Large intestine (tissue), 3 donors: Measurements from ENCODE around the gene IRAK2. TPM values are rescaled to one million over a fixed set of nuclear protein-coding genes. Genes with fewer than 3 reads are reported as not detected.

Experiments
- DNase-seq, 2 donors: peaks; one replicate each; pipeline versions ENCODE4 v3.0.0 to v3.0.0-alpha.2; 2013
- H3K27ac ChIP-seq: one replicate; pipeline ENCODE4 v1.5.1; 2013; ENCODE audit warnings: low read length
- H3K27me3 ChIP-seq: 2 replicates; pipeline ENCODE4 v1.6.1; 2013; ENCODE audit warnings: low read length; ENCODE audit not compliant: control insufficient read depth, insufficient read depth
- H3K36me3 ChIP-seq: 2 replicates; pipeline ENCODE4 v1.6.1; 2013; ENCODE audit warnings: low read length; ENCODE audit not compliant: control insufficient read depth, insufficient read depth
- H3K4me1 ChIP-seq: one replicate; pipeline ENCODE4 v1.6.1; 2013; ENCODE audit warnings: low read length; ENCODE audit not compliant: control insufficient read depth, insufficient read depth
- H3K4me3 ChIP-seq: one replicate; pipeline ENCODE4 v1.5.1; 2013; ENCODE audit warnings: low read length
- H3K9me3 ChIP-seq: one replicate; pipeline ENCODE4 v1.6.1; 2013; ENCODE audit warnings: mild to moderate bottlenecking, low read depth, low read length, moderate library complexity; ENCODE audit not compliant: control insufficient read depth
- WGBS: methylation state at CpG from one replicate; pipeline ENCODE4 v1.1.5; 2013; ENCODE audit warnings: low lambda C conversion rate; ENCODE audit not compliant: insufficient coverage; 5-methylcytosine and 5-hydroxymethylcytosine counted together
- polyA plus RNA-seq: library from polyadenylated mRNA; unstranded; fragments of 120-200 nt; gene quantifications from one replicate; pipeline ENCODE4 v1.2.1, GENCODE V29; 2013

Gene IRAK2
- polyA plus RNA-seq, 1 donor: 2.2 TPM

GRCh38 chr3:10187944-10188343, 23.2 kb downstream of the IRAK2 start:
- no CpG with 5 or more reads among the region's 2 CpGs for WGBS

GRCh38 chr3:10188804-10189556, 24.3 kb downstream of the IRAK2 start:
- DNase-seq: no peak
- Histone ChIP-seq H3K27ac (no peak overlapping the region), H3K4me3 (no peak overlapping the region), H3K9me3 (no peaks in the 10 kb centered on the region), H3K27me3 (no peaks in the 10 kb centered on the region), H3K36me3 (no peaks in the 10 kb centered on the region), H3K4me1 (peaks cover 11% of the 10 kb centered on the region)
- 80% methylated on average over 1 of the region's 11 CpGs for WGBS

More at GRCh38 chr3:10187944-10188343, 23.2 kb downstream of the IRAK2 start:
- Histone ChIP-seq H3K4me1 (peaks cover 11% of the 10 kb centered on the region), H3K9me3 (no peaks in the 10 kb centered on the region), H3K4me3 (no peak overlapping the region), H3K27ac (no peak overlapping the region), H3K36me3 (no peaks in the 10 kb centered on the region), H3K27me3 (no peaks in the 10 kb centered on the region)
- no peak for DNase-seq

- WGBS: no CpG with 5 or more reads among the region's 7 CpGs
- Histone ChIP-seq H3K4me3 (no peak overlapping the region), H3K9me3 (no peaks in the 10 kb centered on the region), H3K36me3 (no peaks in the 10 kb centered on the region), H3K4me1 (peaks cover 14% of the 10 kb centered on the region), H3K27me3 (no peaks in the 10 kb centered on the region), H3K27ac (no peak overlapping the region)
- DNase-seq: no peak
Observed at GRCh38 chr3:10189557-10190354, 25.0 kb downstream of the IRAK2 start.

GRCh38 chr3:10192953-10193691, 28.4 kb downstream of the IRAK2 start:
- Histone ChIP-seq H3K27me3 (no peaks in the 10 kb centered on the region), H3K36me3 (no peaks in the 10 kb centered on the region), H3K4me3 (no peak overlapping the region), H3K27ac (no peak overlapping the region), H3K4me1 (peaks cover 14% of the 10 kb centered on the region), H3K9me3 (no peaks in the 10 kb centered on the region)
- no CpG with 5 or more reads among the region's 12 CpGs for WGBS
- no peak for DNase-seq

- H3K4me1 ChIP-seq: peaks cover 16% of the 10 kb centered on the region
- no peaks in the 10 kb centered on the region for H3K36me3 ChIP-seq
- WGBS: no CpG with 5 or more reads among the region's 14 CpGs
- no peak overlapping the region for H3K27ac ChIP-seq
- H3K9me3 ChIP-seq: no peaks in the 10 kb centered on the region
- H3K27me3 ChIP-seq: no peaks in the 10 kb centered on the region
- no peak overlapping the region for H3K4me3 ChIP-seq
- DNase-seq: no peak
Observed at GRCh38 chr3:10193692-10194327, 29.1 kb downstream of the IRAK2 start.

GRCh38 chr3:10194328-10195071, 29.8 kb downstream of the IRAK2 start:
- no peak overlapping the region for H3K4me3 ChIP-seq
- peaks cover 20% of the 10 kb centered on the region for H3K4me1 ChIP-seq
- H3K9me3 ChIP-seq: no peaks in the 10 kb centered on the region
- no peak overlapping the region for H3K27ac ChIP-seq
- no peak for DNase-seq
- H3K27me3 ChIP-seq: no peaks in the 10 kb centered on the region
- no peaks in the 10 kb centered on the region for H3K36me3 ChIP-seq
- no CpG with 5 or more reads among the region's 11 CpGs for WGBS

- DNase-seq: no peak
- H3K9me3 ChIP-seq: no peaks in the 10 kb centered on the region
- no peak overlapping the region for H3K27ac ChIP-seq
- no CpG with 5 or more reads among the region's 12 CpGs for WGBS
- peaks cover 20% of the 10 kb centered on the region for H3K4me1 ChIP-seq
- no peaks in the 10 kb centered on the region for H3K27me3 ChIP-seq
- no peak overlapping the region for H3K4me3 ChIP-seq
- no peaks in the 10 kb centered on the region for H3K36me3 ChIP-seq
Observed at GRCh38 chr3:10195366-10196089, 30.8 kb downstream of the IRAK2 start.

- H3K27ac ChIP-seq: no peak overlapping the region
- H3K4me1 ChIP-seq: peaks cover 18% of the 10 kb centered on the region
- H3K36me3 ChIP-seq: no peaks in the 10 kb centered on the region
- no CpG with 5 or more reads among the region's 12 CpGs for WGBS
- no peak overlapping the region for H3K4me3 ChIP-seq
- no peak for DNase-seq
- H3K9me3 ChIP-seq: no peaks in the 10 kb centered on the region
- no peaks in the 10 kb centered on the region for H3K27me3 ChIP-seq
Observed at GRCh38 chr3:10196389-10197052, 31.8 kb downstream of the IRAK2 start.

- 80% methylated on average over 1 of the region's 4 CpGs for WGBS
- no peak overlapping the region for H3K4me3 ChIP-seq
- H3K27me3 ChIP-seq: no peaks in the 10 kb centered on the region
- H3K27ac ChIP-seq: no peak overlapping the region
- no peaks in the 10 kb centered on the region for H3K36me3 ChIP-seq
- DNase-seq: no peak
- no peaks in the 10 kb centered on the region for H3K9me3 ChIP-seq
- H3K4me1 ChIP-seq: peaks cover 14% of the 10 kb centered on the region
Observed at GRCh38 chr3:10198226-10198625, 33.5 kb downstream of the IRAK2 start.
